ENCODE data around the gene LETM1. TPM values are rescaled to one million over a fixed set of nuclear protein-coding genes. Genes with fewer than 3 reads are reported as not detected.

LETM1 gene
- total and polyA plus RNA-seq, 2 of the 13 experiments (the other 11 are each of a cell fraction or from before 2014, with no cell fraction given): 9.7 to 41.6 TPM

- TF ChIP-seq ARID5B (CRISPR knock-in tag; IDR thresholded peaks at IDR 0.05) (no peak), ZNF275 (CRISPR knock-in tag; IDR thresholded peaks at IDR 0.05; ENCODE audit: borderline replicate concordance) (peak; percentile 80; the same call in 1 of the 2 replicates), SP1 (IDR thresholded peaks at IDR 0.05) (no peak), SP1 (CRISPR knock-in tag; IDR thresholded peaks at IDR 0.05) (0 out of 2 replicates have a peak, but pooled peaks have one; percentile 13), TP53 (CRISPR knock-in tag; conservative IDR thresholded peaks at IDR 0.05) (peak; percentile 21; the same call in 1 of the 2 replicates), TSC22D2 (CRISPR knock-in tag; IDR thresholded peaks at IDR 0.05; ENCODE audit: borderline replicate concordance) (0 out of 2 replicates have a peak, but pooled peaks have one; percentile 32), ZNF891 (CRISPR knock-in tag; IDR thresholded peaks at IDR 0.05) (no peak; the same call in 1 of the 2 replicates), NFE2L2 (IDR thresholded peaks at IDR 0.05; ENCODE audit: low read length) (no peak), MAZ (IDR thresholded peaks at IDR 0.05; ENCODE audit: borderline replicate concordance, low read depth, low read length) (peak; percentile 19; the same call in 1 of the 2 replicates), MAZ (CRISPR knock-in tag; IDR thresholded peaks at IDR 0.05; ENCODE audit: low read depth) (peak; percentile 48), PBX3 (CRISPR knock-in tag; IDR thresholded peaks at IDR 0.05; ENCODE audit: borderline replicate concordance) (no peak), PBX2 (CRISPR knock-in tag; IDR thresholded peaks at IDR 0.05) (no peak), HCFC1 (IDR thresholded peaks at IDR 0.05; ENCODE audit: low read depth, low read length) (no peak), ZNF576 (CRISPR knock-in tag; IDR thresholded peaks at IDR 0.05) (no peak), SETDB1 (CRISPR knock-in tag; IDR thresholded peaks at IDR 0.05; ENCODE audit: borderline replicate concordance) (no peak)
Observed at GRCh38 chr4:1766106-1767060, 89.6 kb downstream of the LETM1 start (continued).
